ENCODE measurements around the gene IL20RA. TPM values are rescaled to one million over a fixed set of nuclear protein-coding genes. Genes with fewer than 3 reads are reported as not detected.

Gene IL20RA
- total RNA-seq, 2 experiments from 2014 or later, result not detected

DNA sequence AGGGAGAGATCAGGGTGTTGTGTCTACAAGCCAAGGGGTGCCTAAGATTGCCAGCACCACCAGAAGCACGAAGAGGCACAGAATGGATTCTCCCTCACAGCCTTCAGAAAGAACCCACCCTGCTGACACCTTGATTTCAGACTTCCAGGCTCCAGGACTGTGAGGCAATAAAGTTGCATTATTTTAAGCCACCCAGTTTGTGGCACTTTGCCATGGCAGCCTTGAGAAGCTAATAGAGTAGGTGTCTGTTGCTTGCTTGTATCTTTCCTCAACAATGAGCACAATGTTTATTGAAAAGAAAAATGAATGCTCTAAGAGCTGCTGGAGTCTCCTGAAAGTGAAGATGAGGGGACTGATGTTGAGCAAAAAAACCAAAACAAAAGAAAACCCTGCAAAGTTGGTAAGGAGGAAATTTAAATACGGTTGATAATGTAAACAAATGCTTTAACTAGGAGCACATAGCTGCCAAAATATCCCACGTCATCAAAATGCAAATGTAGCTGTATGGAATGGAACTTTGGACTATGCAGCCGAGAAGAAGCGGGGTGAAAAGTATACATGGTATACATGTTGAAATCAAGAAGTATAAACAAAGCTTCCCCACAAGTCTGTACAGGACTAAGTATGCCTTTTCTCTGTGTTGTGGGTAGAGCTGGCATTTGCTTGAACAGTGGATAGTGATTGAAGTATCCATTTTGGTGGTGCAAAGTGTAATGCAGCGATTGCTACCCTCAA is 8.0 kb downstream of the IL20RA start:
- CTCF ChIA-PET, result no interaction called here
- peaks cover 7% of the 10 kb centered on the region for H3K36me3 Mint-ChIP-seq (ENCODE audit: low read depth)
- H3K4me1 Mint-ChIP-seq, result peaks cover 17% of the 10 kb centered on the region
- H3K27me3 Mint-ChIP-seq, result peaks cover 80% of the 10 kb centered on the region
- H3K9me3 Mint-ChIP-seq, result no peaks in the 10 kb centered on the region
- H3K4me3 Mint-ChIP-seq, result no peak overlapping the region
- POLR2A ChIA-PET, result no interaction called here
- no peak overlapping the region for H3K27ac Mint-ChIP-seq
- no peak for DNase-seq

DNA sequence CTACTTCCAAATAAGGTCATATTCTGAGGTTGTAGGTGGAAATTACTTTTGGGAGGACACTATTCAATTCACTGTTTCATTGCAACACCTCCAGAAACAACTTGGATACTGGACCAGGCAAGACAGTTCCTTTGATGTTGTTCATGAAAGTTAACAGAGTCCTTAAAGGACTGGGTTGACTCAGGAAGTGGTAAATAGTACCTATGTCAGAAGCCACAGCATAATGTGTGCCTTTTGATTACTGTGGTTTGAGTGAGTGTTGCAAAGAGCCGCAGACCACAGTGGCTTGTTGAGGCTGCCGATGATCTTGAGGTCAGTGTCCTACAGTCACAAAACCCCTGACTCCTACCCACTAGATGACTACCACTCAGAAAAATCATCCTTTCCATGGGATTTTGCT is 10.9 kb downstream of the IL20RA start:
- ChIA-PET POLR2A (interaction anchor here (1.0 kb wide), 1 partner anchor 10 kb away, joined by 4 read pairs; no protein-coding TSS in a partner anchor), CTCF (interaction anchor here (0.6 kb wide), 1 partner anchor 695 kb away, joined by 3 read pairs; no protein-coding TSS in a partner anchor)
- DNase-seq, result peak; percentile 84
- Mint-ChIP-seq H3K4me1 (peaks cover 17% of the 10 kb centered on the region), H3K9me3 (no peaks in the 10 kb centered on the region), H3K4me3 (no peak overlapping the region), H3K27me3 (peaks cover 72% of the 10 kb centered on the region), H3K36me3 (ENCODE audit: low read depth) (peaks cover 7% of the 10 kb centered on the region), H3K27ac (peak overlapping the region; percentile 27)

DNA sequence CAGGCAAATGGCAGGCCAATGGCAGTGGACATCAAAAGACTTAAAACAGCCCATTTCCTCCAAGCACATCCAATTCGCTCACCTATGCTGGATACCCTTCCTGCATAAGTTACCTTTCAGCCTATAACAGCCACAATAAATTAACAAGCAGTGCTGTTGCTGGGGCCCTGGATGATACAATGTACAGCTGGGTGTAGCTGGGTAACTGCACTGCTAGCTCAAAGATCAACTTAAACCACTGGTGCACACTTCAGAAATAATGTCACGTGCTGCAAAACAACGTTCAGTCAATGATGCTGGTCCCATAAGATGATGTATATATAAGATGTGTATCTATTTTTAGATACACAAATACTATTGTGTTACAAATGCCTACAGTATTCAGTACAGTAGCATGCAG is 13.6 kb downstream of the IL20RA start:
- POLR2A ChIA-PET, result no interaction called here
- DNase-seq, result no peak
- Mint-ChIP-seq H3K27ac (no peak overlapping the region), H3K27me3 (peaks cover 65% of the 10 kb centered on the region), H3K4me3 (no peak overlapping the region), H3K36me3 (ENCODE audit: low read depth) (peaks cover 7% of the 10 kb centered on the region), H3K9me3 (no peaks in the 10 kb centered on the region), H3K4me1 (peaks cover 27% of the 10 kb centered on the region)
- CTCF ChIA-PET, result no interaction called here

DNA sequence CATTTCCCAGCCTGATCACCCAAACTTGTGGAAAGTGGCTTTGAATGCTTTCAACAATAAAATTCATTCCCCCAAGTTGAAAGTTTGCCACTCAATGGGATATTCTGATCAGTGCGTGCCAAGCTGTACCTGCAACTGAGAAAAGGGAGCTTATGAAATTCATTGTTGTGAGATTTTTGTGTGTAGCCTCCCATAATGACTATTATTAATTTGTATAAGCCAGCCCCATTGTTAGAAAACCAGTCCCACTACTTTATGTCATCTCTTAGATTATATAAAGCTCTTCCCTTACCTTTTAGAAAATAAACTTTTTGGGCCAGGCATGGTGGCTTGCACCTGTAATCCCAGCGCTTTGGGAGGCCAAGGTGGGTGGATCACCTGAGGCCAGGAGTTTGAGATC is 15.9 kb downstream of the IL20RA start:
- CTCF ChIA-PET, result interaction anchor here (0.7 to 0.9 kb wide), 2 partner anchors 10 to 286 kb away, joined by 3 read pairs; no protein-coding TSS in a partner anchor
- Mint-ChIP-seq H3K4me3 (no peak overlapping the region), H3K9me3 (no peaks in the 10 kb centered on the region), H3K36me3 (ENCODE audit: low read depth) (peaks cover 5% of the 10 kb centered on the region), H3K27me3 (peaks cover 62% of the 10 kb centered on the region), H3K27ac (no peak overlapping the region), H3K4me1 (peaks cover 35% of the 10 kb centered on the region)
- no peak for DNase-seq
- POLR2A ChIA-PET, result interaction anchor here (0.7 kb wide), 1 partner anchor 739 kb away, joined by 3 read pairs; the partner anchor contains the start of gene BCLAF1

DNA sequence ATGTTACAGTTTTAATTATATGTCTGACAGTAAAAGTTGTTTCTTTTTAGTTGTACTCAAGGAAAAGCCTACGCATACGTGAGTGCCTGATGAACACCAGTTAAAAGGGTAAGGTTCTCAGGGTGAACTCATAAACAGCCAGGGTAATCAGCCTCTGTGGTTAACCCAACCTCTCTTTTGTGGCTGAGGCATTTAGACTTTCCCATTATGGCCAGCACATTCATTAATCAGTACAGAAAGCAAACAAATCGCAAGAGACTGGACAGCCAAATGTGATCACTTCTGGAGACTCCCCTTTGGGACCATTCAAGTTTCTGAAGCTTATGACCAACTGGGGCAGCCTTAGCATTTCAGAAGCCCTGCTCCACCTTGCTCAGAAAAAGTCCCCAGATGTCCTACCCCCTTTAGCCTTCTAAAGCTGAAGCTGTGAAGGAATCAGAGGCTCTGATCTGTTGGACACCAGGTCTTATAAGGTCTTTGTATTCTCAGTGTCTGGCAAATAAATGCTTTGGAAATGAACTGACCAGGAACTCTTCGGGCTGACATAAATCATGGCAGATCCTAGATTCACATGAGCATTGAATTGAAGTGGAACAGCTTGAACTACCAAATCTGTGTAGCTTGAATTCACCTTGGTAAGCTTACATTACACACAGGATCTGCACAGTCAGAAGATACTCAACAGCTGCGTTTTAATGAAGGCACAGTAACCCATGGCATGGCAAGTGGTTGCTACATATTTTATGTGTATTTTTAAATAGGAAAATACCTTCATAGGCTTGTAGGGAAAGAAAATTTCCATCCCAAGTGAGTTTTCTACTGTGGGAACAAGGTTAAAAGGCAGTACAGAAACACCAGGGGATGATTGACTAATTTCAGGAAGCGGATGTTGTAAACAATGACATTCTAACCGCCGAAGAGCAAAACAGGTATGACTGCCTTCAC is 18.7 kb downstream of the IL20RA start:
- Mint-ChIP-seq H3K9me3 (no peaks in the 10 kb centered on the region), H3K4me1 (peaks cover 21% of the 10 kb centered on the region), H3K4me3 (no peak overlapping the region), H3K27ac (no peak overlapping the region), H3K27me3 (peaks cover 55% of the 10 kb centered on the region), H3K36me3 (ENCODE audit: low read depth) (no peaks in the 10 kb centered on the region)
- ChIA-PET POLR2A (no interaction called here), CTCF (no interaction called here)
- DNase-seq, result no peak

DNA sequence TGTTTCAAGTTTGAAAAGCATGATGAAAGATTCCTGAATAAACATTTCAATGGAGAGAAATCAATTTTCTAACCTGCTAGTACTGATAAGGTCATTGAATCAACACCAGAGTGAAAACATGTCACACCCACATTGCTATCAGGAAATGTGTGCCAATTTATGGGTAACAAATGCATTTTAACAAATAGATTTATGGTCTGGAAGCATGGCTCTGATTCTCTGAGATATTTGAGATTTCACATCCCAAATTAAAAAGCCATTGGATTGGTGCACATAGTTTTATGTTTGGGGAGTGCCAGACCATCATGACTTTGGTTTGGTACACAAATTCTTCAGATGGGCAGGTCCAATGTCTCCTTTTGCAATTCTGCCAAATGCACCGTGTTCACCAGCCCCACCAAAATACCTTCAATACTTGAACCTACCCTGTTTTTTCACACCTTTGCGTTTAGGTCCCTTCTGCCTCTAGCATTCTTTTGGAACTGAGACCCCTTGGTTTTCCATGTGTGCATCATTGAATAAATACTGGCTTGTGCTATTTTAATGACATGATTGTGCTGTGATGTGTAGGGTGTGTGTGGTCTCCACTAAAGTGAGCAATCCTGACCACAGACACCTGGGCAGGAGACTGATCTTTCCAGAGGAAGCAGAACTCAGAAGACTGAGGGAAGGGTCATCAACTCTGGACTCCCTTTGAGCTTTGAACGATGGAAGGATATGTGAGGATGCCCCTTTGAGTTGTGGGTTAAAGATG is 20.4 kb downstream of the IL20RA start:
- CTCF ChIA-PET, result no interaction called here
- H3K9me3 Mint-ChIP-seq, result peaks cover 3% of the 10 kb centered on the region

DNA sequence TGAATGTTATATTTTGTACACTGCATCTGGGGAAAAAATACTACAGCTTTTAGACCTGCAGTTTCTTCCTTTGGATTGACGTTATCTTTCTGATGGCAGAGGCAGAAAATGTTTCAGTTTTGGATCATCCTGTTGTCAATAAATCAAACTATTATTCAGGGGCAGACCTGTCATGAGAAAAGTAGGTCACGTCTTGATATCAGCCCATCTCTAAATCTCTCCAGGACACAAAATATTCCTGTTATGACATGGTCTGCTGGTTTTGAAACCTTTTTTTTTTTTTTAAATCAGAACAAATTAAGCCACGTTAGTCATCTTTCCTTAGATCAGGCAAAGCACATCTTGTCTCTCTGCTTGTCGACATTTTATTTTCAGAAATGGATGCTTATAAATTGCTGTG is 24.0 kb downstream of the IL20RA start:
- DNase-seq, result no peak
- H3K4me1 Mint-ChIP-seq, result peaks cover 8% of the 10 kb centered on the region
- peaks cover 3% of the 10 kb centered on the region for H3K9me3 Mint-ChIP-seq
- no peaks in the 10 kb centered on the region for H3K36me3 Mint-ChIP-seq (ENCODE audit: low read depth)
- H3K4me3 Mint-ChIP-seq, result no peak overlapping the region
- ChIA-PET POLR2A (interaction anchor here (0.6 kb wide), 1 partner anchor 729 kb away, joined by 4 read pairs; no protein-coding TSS in a partner anchor), CTCF (interaction anchor here (0.5 to 0.7 kb wide), 2 partner anchors 86 to 99 kb away, joined by 3 to 4 read pairs; no protein-coding TSS in a partner anchor)
- H3K27ac Mint-ChIP-seq, result no peak overlapping the region
- peaks cover 56% of the 10 kb centered on the region for H3K27me3 Mint-ChIP-seq

More for the DNA sequence above, 20.4 kb downstream of the IL20RA start:
- POLR2A ChIA-PET, result no interaction called here
- DNase-seq, result no peak
- Mint-ChIP-seq H3K4me1 (peaks cover 21% of the 10 kb centered on the region), H3K4me3 (no peak overlapping the region), H3K36me3 (ENCODE audit: low read depth) (no peaks in the 10 kb centered on the region), H3K27me3 (peaks cover 55% of the 10 kb centered on the region), H3K27ac (no peak overlapping the region)

DNA sequence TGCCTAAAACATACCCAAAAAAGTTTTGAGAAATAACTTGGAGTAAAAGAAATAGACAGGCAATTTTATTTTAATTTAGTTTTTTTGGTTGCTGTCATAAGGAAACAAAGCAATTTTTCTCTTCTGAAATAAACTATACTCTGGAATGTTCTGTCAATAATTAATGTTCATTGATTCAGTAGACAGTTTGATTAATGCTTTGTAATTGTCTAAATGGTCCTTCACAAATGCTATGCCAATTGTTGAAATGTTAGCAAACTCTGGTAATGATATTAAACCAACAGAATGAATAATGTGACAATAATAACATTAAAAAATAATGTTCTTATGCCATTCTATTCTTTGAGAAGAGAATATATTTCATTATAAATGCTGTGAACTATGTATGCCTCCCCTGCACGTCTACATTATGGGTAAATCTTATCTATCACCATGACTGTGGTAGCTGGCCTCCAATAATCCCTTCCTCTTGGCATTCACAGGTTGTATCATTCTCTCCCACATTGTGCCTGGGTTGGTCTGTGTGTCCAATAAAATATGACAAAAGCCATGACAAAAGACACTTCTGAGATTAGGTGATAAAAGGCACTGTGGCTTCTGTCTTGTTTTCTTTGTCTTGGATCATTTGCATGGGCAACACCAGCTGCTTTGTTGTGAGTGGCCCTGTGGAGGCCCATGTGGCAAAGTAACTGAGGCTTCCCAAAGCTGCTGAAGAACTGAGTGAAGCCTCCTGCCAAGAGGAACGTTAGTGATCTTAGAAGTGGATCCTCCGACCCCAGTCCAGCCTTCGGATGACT is 25.1 kb downstream of the IL20RA start:
- no peak for DNase-seq
- H3K27ac Mint-ChIP-seq, result no peak overlapping the region
- peaks cover under 1% of the 10 kb centered on the region for H3K4me1 Mint-ChIP-seq
- H3K4me3 Mint-ChIP-seq, result no peak overlapping the region
- peaks cover 58% of the 10 kb centered on the region for H3K27me3 Mint-ChIP-seq
- peaks cover 3% of the 10 kb centered on the region for H3K9me3 Mint-ChIP-seq
- H3K36me3 Mint-ChIP-seq (ENCODE audit: low read depth), result no peaks in the 10 kb centered on the region
- ChIA-PET POLR2A (no interaction called here), CTCF (interaction anchor here (0.6 kb wide), 1 partner anchor 78 kb away, joined by 5 read pairs; no protein-coding TSS in a partner anchor)

DNA sequence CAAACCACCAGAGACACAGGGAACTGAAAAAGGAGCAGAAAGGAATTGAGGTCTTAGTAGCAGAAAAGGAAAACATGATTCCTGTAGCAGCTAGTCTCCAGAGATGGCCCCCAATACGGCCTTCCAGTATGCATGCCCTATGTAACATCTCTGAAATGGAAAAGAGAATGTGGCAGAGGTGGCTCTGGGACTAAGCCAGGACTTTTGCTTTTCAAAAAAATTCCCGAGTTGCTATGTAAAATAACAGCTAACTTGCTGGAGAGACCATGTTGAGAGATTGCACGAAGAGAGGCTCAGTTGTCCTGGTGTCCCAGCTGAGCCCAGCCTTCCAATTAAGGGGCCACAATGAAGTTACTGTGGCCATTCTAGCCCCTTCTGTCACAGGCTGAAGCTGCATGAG is 27.7 kb downstream of the IL20RA start:
- POLR2A ChIA-PET, result no interaction called here
- CTCF ChIA-PET, result interaction anchor here (0.6 kb wide), 1 partner anchor 76 kb away, joined by 3 read pairs; no protein-coding TSS in a partner anchor

DNA sequence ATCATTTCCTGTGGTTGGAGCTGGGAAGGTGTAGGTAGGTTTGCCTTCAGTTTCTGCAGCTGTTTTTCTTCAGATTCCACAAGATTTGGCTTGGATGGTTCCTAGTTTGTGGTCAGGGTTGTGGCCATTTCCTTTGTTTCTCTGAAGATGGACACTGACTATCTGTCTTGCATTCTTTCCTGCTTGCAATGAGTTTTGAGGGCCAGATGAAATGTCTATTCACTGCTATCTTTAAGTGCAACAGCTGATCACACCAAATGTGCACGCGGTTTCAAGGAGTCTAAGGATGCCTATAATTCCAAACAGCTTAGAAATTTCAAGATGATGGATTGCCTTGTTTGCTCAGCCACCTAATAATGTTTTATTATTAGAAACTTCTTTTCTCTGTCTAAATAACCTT is 28.4 kb downstream of the IL20RA start:
- ChIA-PET CTCF (no interaction called here), POLR2A (no interaction called here)
- Mint-ChIP-seq H3K27ac (no peak overlapping the region), H3K4me1 (no peaks in the 10 kb centered on the region), H3K4me3 (no peak overlapping the region), H3K9me3 (peaks cover 3% of the 10 kb centered on the region), H3K27me3 (peaks cover 62% of the 10 kb centered on the region), H3K36me3 (ENCODE audit: low read depth) (no peaks in the 10 kb centered on the region)
- DNase-seq, result no peak

More for the DNA sequence above, 27.7 kb downstream of the IL20RA start:
- no peaks in the 10 kb centered on the region for H3K4me1 Mint-ChIP-seq
- H3K27ac Mint-ChIP-seq, result no peak overlapping the region
- H3K9me3 Mint-ChIP-seq, result peaks cover 3% of the 10 kb centered on the region
- H3K27me3 Mint-ChIP-seq, result peaks cover 56% of the 10 kb centered on the region
- no peak for DNase-seq
- H3K36me3 Mint-ChIP-seq (ENCODE audit: low read depth), result no peaks in the 10 kb centered on the region
- no peak overlapping the region for H3K4me3 Mint-ChIP-seq

DNA sequence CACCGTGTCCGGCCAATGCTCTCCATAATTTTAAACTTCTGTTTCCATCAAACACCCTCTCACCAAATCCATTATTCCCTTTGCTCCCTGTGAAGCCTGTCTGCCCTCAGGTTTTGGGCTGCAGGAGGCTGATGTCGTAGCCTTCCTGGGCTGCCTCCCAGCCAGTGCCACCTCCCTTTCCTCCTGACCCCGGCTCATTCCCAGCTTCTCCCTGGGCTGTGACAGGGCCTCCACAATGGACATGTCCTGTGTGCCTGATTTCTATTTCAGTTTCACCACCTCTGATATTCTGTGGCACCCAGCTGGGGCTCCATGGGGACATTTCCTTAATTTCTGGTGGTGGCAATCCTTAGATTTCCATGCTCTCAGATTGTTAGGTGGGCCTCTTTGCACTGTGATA is 28.8 kb downstream of the IL20RA start:
- ChIA-PET POLR2A (no interaction called here), CTCF (no interaction called here)
- Mint-ChIP-seq H3K4me1 (no peaks in the 10 kb centered on the region), H3K9me3 (peaks cover 3% of the 10 kb centered on the region), H3K4me3 (no peak overlapping the region), H3K27ac (no peak overlapping the region), H3K27me3 (peaks cover 61% of the 10 kb centered on the region), H3K36me3 (ENCODE audit: low read depth) (no peaks in the 10 kb centered on the region)
- no peak for DNase-seq

Measured in activated CD4-positive, alpha-beta memory T cell treated with anti-CD3 and anti-CD28 coated beads, Interleukin-2, amount 10 ng/mL, durations not matched to agents 7 days and 5 days (primary cell).